K562 (cell line): ENCODE data around the gene HRH1. TPM values are rescaled to one million over a fixed set of nuclear protein-coding genes. Genes with fewer than 3 reads are reported as not detected.

Source experiments
- ATAC-seq: fragments of 200-7000 bp; cut with Tn5 transposase; 3 replicates; pipeline ENCODE4 v1.9.1; 2020; ENCODE audit warnings: moderate library complexity
- BruUV-seq: library from RNA; stranded (reverse); fragments of 400-500 nt; replicated peaks from 2 replicates; lab custom pipeline; 2021; lab: Mats Ljungman, UMichigan
- CTCF ChIA-PET: fragments of 300-600 bp; formaldehyde crosslinking; extraction: SDS; loops from one replicate; lab custom pipeline; 2021; ENCODE audit warnings: low intra/inter-chr PET ratio; lab: Yijun Ruan, JAX
- POLR2A ChIA-PET: fragments of 300-600, 350-650 bp; sonication (Branson Sonifier 250); formaldehyde crosslinking; extraction: SDS; loops from one replicate; lab custom pipeline; 2021; ENCODE audit warnings: antibody characterized with exemption, inconsistent platforms; lab: Yijun Ruan, JAX
- DNase-seq, 4 experiments: peaks; one replicate each; pipeline versions ENCODE4 v3.0.0 to v3.0.0-alpha.2; 2011 to 2018; ENCODE audit warnings: low spot score in 3 of 4, mixed read lengths in 3 of 4; ENCODE audit errors: extremely low read depth in 1 of 4
- FAIRE-seq: peaks from 2 replicates; lab custom pipeline; 2011; peaks lifted over from hg19 to GRCh38; lab: Jason Lieb, UNC
- H2AFZ ChIP-seq: 2 replicates; pipeline ENCODE4 v1.6.0; 2011; ENCODE audit warnings: low read depth, low read length, control low read depth, inconsistent platforms
- H3K27ac ChIP-seq: fragments of 200-600 bp; 3 replicates; pipeline ENCODE4 v1.8.0; 2011; ENCODE audit warnings: low read depth, mild to moderate bottlenecking, control low read depth, inconsistent platforms, low read length, moderate library complexity, mixed read lengths; ENCODE audit errors: extremely low read depth
- H3K27me3 ChIP-seq, 2 experiments: fragments of 300-600 bp in 1 of 2; 2 replicates in 1 of 2; 3 replicates in 1 of 2; pipeline versions ENCODE4 v1.6.0 to v1.8.0; 2011; ENCODE audit warnings: inconsistent platforms in 2 of 2, low read length in 2 of 2, mild to moderate bottlenecking in 1 of 2, mixed read lengths in 1 of 2, moderate library complexity in 1 of 2; ENCODE audit not compliant: control insufficient read depth in 2 of 2, insufficient read depth in 2 of 2
- H3K36me3 ChIP-seq: fragments of 300-600 bp; 3 replicates; pipeline ENCODE4 v1.8.0; 2011; ENCODE audit warnings: mild to moderate bottlenecking, low read length, inconsistent platforms; ENCODE audit not compliant: control insufficient read depth, insufficient read depth
- H3K4me1 ChIP-seq, 2 experiments: fragments of 200-600 bp in 1 of 2; replicated peaks in 1 of 2; 2 replicates in 1 of 2; 3 replicates in 1 of 2; pipeline versions ENCODE4 v1.5.1 to v1.8.0; 2011; ENCODE audit warnings: inconsistent platforms in 2 of 2, low read length in 2 of 2, mild to moderate bottlenecking in 1 of 2, mixed read lengths in 1 of 2, moderate library complexity in 1 of 2; ENCODE audit not compliant: control insufficient read depth in 2 of 2, insufficient read depth in 2 of 2
- H3K4me2 ChIP-seq: 2 replicates; pipeline ENCODE4 v1.6.1; 2011; ENCODE audit warnings: low read length, control low read depth, inconsistent platforms, mixed read lengths; ENCODE audit not compliant: insufficient read depth
- H3K4me3 ChIP-seq: fragments of 200-600 bp; sonication (generic), shearing (Covaris generic); 2 replicates; pipeline ENCODE4 v1.5.1; 2016; ENCODE audit warnings: control low read depth, inconsistent platforms
- H3K79me2 ChIP-seq: fragments of 200-600 bp; 3 replicates; pipeline ENCODE4 v1.8.0; 2011; ENCODE audit warnings: low read length, inconsistent platforms; ENCODE audit not compliant: control insufficient read depth, insufficient read depth
- H3K9ac ChIP-seq, 2 experiments: 2 replicates each; pipeline versions ENCODE4 v1.6.0 to v1.6.1; 2011; ENCODE audit warnings: low read depth in 2 of 2, low read length in 2 of 2, control low read depth in 1 of 2, inconsistent platforms in 1 of 2, mild to moderate bottlenecking in 1 of 2, mixed read lengths in 1 of 2; ENCODE audit not compliant: insufficient read depth in 1 of 2
- H3K9me1 ChIP-seq: one replicate; pipeline ENCODE4 v1.6.0; 2011; ENCODE audit warnings: inconsistent platforms, mild to moderate bottlenecking, low read length, moderate library complexity; ENCODE audit not compliant: control insufficient read depth, insufficient read depth
- H3K9me3 ChIP-seq: replicated peaks from 2 replicates; pipeline ENCODE4 v1.5.1; 2011; ENCODE audit warnings: low read depth, low read length, inconsistent platforms; ENCODE audit not compliant: control insufficient read depth, insufficient read depth
- H4K20me1 ChIP-seq: replicated peaks from 2 replicates; pipeline ENCODE4 v1.6.1; 2011; ENCODE audit warnings: low read length, inconsistent platforms, mixed read lengths; ENCODE audit not compliant: control insufficient read depth, insufficient read depth
- NFIX ChIP-seq: fragments of 250-450 bp; sonication (Bioruptor Pico); IDR thresholded peaks from 2 replicates; pipeline ENCODE4 v1.4.0; 2020; ENCODE audit warnings: low read depth, mild to moderate bottlenecking, moderate library complexity
- NR2C1 ChIP-seq, 2 experiments: fragments of 450-650 bp; IDR thresholded peaks; 2 replicates each; pipeline ENCODE4 v1.6.1; 2017; ENCODE audit warnings: mild to moderate bottlenecking in 2 of 2, antibody characterized with exemption in 1 of 2, inconsistent platforms in 1 of 2, missing compliant biosample characterization in 1 of 2, missing genetic modification characterization in 1 of 2
- POLR3A ChIP-seq: IDR thresholded peaks from 2 replicates; pipeline ENCODE4 v1.6.1; 2011; ENCODE audit warnings: borderline replicate concordance, mild to moderate bottlenecking, moderate library complexity; ENCODE audit not compliant: insufficient read length, insufficient read depth; ENCODE audit errors: extremely low read depth
- RUNX1 ChIP-seq: sonication (generic); IDR thresholded peaks from 2 replicates; pipeline ENCODE4 v1.6.1; 2016; ENCODE audit warnings: antibody characterized with exemption, low read depth
- SLC30A9 ChIP-seq: fragments of 250-450 bp; sonication (Bioruptor Pico); IDR thresholded peaks from 2 replicates; pipeline ENCODE4 v1.8.0; 2022; ENCODE audit warnings: mild to moderate bottlenecking, moderate library complexity
- WGBS: fragments of 100-300 bp; shearing (Covaris generic); methylation state at CpG from one replicate; pipeline ENCODE4 v1.1.6; 2016; ENCODE audit warnings: low coverage, mixed read lengths; ENCODE audit not compliant: insufficient coverage; ENCODE audit errors: missing lambda C conversion rate; 5-methylcytosine and 5-hydroxymethylcytosine counted together
- in situ Hi-C: fragments of 300-500 bp; cut with MboI; formaldehyde crosslinking; loops from 4 replicates; pipeline ENCODE4 v1.15.0; 2018; ENCODE audit warnings: inconsistent platforms, mixed read lengths
- intact Hi-C: fragments of 100-400 bp; cut with micrococcal nuclease; formaldehyde crosslinking; loops from 2 replicates; pipeline ENCODE4 v1.14.2; 2022
- polyA plus RNA-seq, 8 experiments: library from polyadenylated mRNA; depleted of rRNA in 4 of 8; stranded (reverse) in 5 of 8; unstranded in 3 of 8; fragments of >200 nt; fragmentation: Nextera tagmentation in 2 of 8; fragmentation: Illumina TruSeq in 1 of 8; extraction: Ambion mirVana in 2 of 8; extraction: Trizol in 1 of 8; gene quantifications; 2 replicates each; pipeline versions ENCODE4 v1.2.1 to v1.2.3, GENCODE V29; 2011 to 2014; ENCODE audit warnings: inconsistent platforms in 1 of 8, missing spikeins in 1 of 8
- total RNA-seq, 7 experiments: library from RNA; depleted of rRNA in 6 of 7; stranded (reverse); fragments of >200 nt in 6 of 7; fragmentation: Illumina TruSeq in 2 of 7; extraction: Trizol in 2 of 7; gene quantifications; 2 replicates each; pipeline versions ENCODE4 v1.2.1 to v1.2.3, GENCODE V29; 2011 to 2021; ENCODE audit warnings: low replicate concordance in 1 of 7
- TF ChIP-seq, protein P1 (sequence below), 2 experiments: fragments of 450-650 bp; IDR thresholded peaks; 2 replicates each; pipeline ENCODE4 v1.6.1; 2016; ENCODE audit warnings: mild to moderate bottlenecking in 2 of 2, borderline replicate concordance in 1 of 2, low read depth in 1 of 2, moderate library complexity in 1 of 2
- TF ChIP-seq, protein P2 (sequence below): fragments of 150-350 bp; conservative IDR thresholded peaks from 2 replicates; pipeline ENCODE4 v1.6.1; 2014; ENCODE audit warnings: low read length

The HRH1 gene
- total and polyA plus RNA-seq, 9 of the 15 experiments (the other 6 are each of a cell fraction or from before 2014, with no cell fraction given), result 0.03 to 0.15 (median 0.06) TPM; not detected in 1

DNA sequence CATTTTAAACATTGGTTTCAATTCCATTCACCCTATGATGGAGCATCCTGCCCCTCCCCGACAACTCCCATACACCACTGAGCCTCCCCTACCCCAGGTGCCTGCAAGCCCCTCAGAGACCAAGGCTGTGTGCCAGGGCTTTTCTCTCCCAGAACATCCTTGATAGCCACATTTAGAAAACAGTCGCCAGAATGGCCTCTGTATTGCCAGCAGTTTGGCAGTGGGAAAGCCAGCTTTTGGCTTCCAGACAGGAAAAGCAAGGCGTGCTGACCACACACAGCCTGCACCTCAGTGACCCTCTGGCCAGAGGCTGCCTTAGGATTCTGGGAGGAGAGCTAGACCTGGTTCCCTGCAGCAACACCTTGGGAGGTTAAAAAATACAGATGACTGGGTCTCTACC is 18.2 kb upstream of the HRH1 start:
- in situ Hi-C loops (no loop called here), intact Hi-C loops (no loop called here)
- no peak overlapping the region for H3K27ac ChIP-seq
- H3K9me1 ChIP-seq, result no peaks in the 10 kb centered on the region
- DNase-seq (no peak), ATAC-seq (no peak), FAIRE-seq (no peak)
- H3K27me3 ChIP-seq, result peaks cover 5 to 22% of the 10 kb centered on the region in 2 experiments; a peak in 3 of 5 replicates
- 0% methylated on average over 3 of the region's 3 CpGs for WGBS
- H3K79me2 ChIP-seq, result no peaks in the 10 kb centered on the region
- H3K9ac ChIP-seq, result no peak overlapping the region
- H3K36me3 ChIP-seq, result no peaks in the 10 kb centered on the region
- CTCF ChIA-PET, result no interaction called here
- H3K9me3 ChIP-seq, result no peaks in the 10 kb centered on the region
- POLR2A ChIA-PET, result interaction anchor here (0.7 kb wide), 1 partner anchor 15 kb away, joined by 4 read pairs; no protein-coding TSS in a partner anchor
- H3K4me1 ChIP-seq, result no peaks in the 10 kb centered on the region; a peak in 1 of 5 replicates
- BruUV-seq, result no TSS peak
- no peaks in the 10 kb centered on the region for H4K20me1 ChIP-seq
- H3K4me3 ChIP-seq, result no peak overlapping the region
- H2AFZ ChIP-seq, result no peak overlapping the region
- no peak overlapping the region for H3K4me2 ChIP-seq
- no peak for TF ChIP-seq SLC30A9 (CRISPR knock-in tag)
- TF ChIP-seq POLR3A, result no peak
- TF ChIP-seq, protein P1, sequence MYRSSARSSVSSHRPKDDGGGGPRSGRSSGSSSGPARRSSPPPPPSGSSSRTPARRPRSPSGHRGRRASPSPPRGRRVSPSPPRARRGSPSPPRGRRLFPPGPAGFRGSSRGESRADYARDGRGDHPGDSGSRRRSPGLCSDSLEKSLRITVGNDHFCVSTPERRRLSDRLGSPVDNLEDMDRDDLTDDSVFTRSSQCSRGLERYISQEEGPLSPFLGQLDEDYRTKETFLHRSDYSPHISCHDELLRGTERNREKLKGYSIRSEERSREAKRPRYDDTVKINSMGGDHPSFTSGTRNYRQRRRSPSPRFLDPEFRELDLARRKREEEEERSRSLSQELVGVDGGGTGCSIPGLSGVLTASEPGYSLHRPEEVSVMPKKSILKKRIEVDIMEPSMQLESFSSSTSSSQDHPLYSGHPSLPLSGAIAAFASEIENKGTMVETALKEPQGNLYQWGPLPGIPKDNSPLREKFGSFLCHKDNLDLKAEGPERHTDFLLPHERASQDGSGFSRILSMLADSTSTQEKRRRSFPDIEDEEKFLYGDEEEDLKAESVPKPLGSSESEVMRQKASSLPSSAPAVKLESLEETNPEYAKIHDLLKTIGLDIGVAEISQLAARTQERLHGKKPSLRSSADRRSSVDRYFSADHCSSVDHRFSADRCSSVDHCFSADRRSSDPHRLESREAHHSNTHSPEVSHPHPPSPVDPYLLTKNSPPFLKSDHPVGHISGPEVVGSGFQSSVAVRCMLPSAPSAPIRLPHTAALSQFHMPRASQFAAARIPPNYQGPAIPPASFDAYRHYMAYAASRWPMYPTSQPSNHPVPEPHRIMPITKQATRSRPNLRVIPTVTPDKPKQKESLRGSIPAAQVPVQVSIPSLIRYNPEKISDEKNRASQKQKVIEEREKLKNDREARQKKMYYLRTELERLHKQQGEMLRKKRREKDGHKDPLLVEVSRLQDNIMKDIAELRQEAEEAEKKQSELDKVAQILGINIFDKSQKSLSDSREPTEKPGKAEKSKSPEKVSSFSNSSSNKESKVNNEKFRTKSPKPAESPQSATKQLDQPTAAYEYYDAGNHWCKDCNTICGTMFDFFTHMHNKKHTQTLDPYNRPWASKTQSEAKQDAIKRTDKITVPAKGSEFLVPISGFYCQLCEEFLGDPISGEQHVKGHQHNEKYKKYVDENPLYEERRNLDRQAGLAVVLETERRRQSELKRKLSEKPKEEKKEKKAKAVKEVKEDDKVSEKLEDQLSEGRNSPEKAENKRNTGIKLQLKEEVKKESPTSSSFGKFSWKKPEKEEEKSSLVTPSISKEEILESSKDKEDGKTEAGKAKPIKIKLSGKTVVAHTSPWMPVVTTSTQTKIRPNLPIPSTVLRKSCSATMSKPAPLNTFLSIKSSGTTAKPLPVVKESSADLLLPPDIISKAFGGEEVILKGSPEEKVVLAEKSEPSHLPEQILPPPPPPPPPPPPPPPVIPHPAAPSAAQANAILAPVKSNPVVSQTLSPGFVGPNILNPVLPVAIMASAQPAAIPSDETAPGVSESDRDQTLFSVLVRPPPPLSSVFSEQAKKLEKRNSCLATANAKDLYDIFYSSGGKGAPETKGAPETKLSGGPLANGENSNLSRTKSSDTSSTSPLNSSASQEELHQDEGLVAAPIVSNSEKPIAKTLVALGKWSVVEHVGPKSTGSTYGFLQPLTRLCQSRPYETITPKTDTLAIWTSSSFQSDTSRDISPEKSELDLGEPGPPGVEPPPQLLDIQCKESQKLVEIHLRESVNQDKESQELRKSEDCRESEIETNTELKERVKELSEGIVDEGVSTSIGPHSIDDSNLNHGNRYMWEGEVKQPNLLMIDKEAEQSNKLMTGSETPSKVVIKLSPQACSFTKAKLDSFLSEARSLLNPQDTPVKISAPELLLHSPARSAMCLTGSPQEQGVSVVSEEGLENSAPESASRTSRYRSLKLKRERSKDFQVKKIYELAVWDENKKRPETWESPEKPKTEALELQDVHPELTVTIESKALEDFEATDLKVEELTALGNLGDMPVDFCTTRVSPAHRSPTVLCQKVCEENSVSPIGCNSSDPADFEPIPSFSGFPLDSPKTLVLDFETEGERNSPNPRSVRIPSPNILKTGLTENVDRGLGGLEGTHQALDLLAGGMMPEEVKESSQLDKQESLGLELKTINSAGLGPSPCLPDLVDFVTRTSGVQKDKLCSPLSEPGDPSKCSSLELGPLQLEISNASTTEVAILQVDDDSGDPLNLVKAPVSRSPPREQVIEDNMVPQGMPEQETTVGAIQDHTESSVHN (IDR thresholded peaks at IDR 0.05; ENCODE audit: borderline replicate concordance in 1 of 2, low read depth in 1 of 2), result no peak
- TF ChIP-seq RUNX1, result no peak
- no peak for TF ChIP-seq NR2C1 (IDR thresholded peaks at IDR 0.05)
- TF ChIP-seq NR2C1 (tag; IDR thresholded peaks at IDR 0.05), result no peak
- TF ChIP-seq, protein P2, sequence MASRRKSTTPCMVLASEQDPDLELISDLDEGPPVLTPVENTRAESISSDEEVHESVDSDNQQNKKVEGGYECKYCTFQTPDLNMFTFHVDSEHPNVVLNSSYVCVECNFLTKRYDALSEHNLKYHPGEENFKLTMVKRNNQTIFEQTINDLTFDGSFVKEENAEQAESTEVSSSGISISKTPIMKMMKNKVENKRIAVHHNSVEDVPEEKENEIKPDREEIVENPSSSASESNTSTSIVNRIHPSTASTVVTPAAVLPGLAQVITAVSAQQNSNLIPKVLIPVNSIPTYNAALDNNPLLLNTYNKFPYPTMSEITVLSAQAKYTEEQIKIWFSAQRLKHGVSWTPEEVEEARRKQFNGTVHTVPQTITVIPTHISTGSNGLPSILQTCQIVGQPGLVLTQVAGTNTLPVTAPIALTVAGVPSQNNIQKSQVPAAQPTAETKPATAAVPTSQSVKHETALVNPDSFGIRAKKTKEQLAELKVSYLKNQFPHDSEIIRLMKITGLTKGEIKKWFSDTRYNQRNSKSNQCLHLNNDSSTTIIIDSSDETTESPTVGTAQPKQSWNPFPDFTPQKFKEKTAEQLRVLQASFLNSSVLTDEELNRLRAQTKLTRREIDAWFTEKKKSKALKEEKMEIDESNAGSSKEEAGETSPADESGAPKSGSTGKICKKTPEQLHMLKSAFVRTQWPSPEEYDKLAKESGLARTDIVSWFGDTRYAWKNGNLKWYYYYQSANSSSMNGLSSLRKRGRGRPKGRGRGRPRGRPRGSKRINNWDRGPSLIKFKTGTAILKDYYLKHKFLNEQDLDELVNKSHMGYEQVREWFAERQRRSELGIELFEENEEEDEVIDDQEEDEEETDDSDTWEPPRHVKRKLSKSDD, result no peak
- TF ChIP-seq NFIX (CRISPR knock-in tag), result no peak
